ENCODE results near the gene RHOH. TPM values are rescaled to one million over a fixed set of nuclear protein-coding genes. Genes with fewer than 3 reads are reported as not detected.

Gene RHOH
- total RNA-seq, 1 experiment from 2014 or later, result not detected

- Histone ChIP-seq H3K9me3 (ENCODE audit: insufficient read depth, low read depth) (peaks cover 8% of the 10 kb centered on the region), H2AFZ (no peak overlapping the region), H3K27me3 (ENCODE audit: insufficient read depth, low read depth) (no peaks in the 10 kb centered on the region), H3K9me2 (ENCODE audit: insufficient read depth) (no peaks in the 10 kb centered on the region), H3K36me3 (ENCODE audit: low read depth) (0 out of 2 replicates have a peak, but pooled peaks cover 7% of the 10 kb centered on the region), H3K27ac (no peak overlapping the region), H3F3A (ENCODE audit: insufficient read depth, low read depth) (0 out of 2 replicates have a peak, but pooled peaks cover 4% of the 10 kb centered on the region), H3K4me3 (no peak overlapping the region), H4K20me1 (ENCODE audit: insufficient read depth) (no peaks in the 10 kb centered on the region), H3K4me1 (replicated peaks; ENCODE audit: insufficient read depth) (no peaks in the 10 kb centered on the region), H3K4me2 (no peak overlapping the region), H3K79me2 (ENCODE audit: low read depth) (no peaks in the 10 kb centered on the region)
- TF ChIP-seq EZH2 (IDR thresholded peaks at IDR 0.05; ENCODE audit: low read depth), result no peak
- TF ChIP-seq, protein P1, sequence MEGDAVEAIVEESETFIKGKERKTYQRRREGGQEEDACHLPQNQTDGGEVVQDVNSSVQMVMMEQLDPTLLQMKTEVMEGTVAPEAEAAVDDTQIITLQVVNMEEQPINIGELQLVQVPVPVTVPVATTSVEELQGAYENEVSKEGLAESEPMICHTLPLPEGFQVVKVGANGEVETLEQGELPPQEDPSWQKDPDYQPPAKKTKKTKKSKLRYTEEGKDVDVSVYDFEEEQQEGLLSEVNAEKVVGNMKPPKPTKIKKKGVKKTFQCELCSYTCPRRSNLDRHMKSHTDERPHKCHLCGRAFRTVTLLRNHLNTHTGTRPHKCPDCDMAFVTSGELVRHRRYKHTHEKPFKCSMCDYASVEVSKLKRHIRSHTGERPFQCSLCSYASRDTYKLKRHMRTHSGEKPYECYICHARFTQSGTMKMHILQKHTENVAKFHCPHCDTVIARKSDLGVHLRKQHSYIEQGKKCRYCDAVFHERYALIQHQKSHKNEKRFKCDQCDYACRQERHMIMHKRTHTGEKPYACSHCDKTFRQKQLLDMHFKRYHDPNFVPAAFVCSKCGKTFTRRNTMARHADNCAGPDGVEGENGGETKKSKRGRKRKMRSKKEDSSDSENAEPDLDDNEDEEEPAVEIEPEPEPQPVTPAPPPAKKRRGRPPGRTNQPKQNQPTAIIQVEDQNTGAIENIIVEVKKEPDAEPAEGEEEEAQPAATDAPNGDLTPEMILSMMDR (conservative IDR thresholded peaks at IDR 0.05), result no peak
- ChIA-PET CTCF (no interaction called here), POLR2A (ENCODE audit: unreplicated experiment) (no interaction called here)
- no peak for DNase-seq
- intact Hi-C loops (cut with micrococcal nuclease; ENCODE audit: unreplicated experiment), result loop anchor here (1.0 kb wide), 2 partner anchors 158 to 568 kb away; no protein-coding TSS in a partner anchor
- BruUV-seq (replicated peaks), result no TSS peak
Measured at GRCh38 chr4:40150932-40151331, 45.9 kb upstream of the RHOH start.

DNA sequence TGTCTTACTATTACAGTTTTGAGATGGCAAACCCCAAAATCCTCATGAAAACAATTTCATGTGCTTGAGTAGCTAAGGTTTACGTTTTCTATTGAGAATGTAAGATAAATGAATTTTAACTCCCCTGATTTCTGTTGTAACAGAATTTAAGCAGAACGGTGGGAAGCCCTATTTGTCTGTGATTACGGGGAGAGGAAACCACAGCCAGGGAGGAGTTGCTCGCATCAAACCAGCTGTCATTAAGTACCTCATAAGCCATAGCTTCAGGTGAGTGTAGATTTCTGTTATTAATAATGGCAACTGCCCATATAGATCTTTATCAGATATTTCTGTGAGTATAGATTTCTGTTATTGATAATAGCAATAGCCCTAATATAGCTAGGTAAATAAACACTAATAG lies 44.2 kb upstream of the RHOH start:
- Histone ChIP-seq H3K4me3 (no peak overlapping the region), H3K9me3 (ENCODE audit: insufficient read depth, low read depth) (peaks cover 8% of the 10 kb centered on the region; the same call in 1 of the 2 replicates), H3K4me1 (replicated peaks; ENCODE audit: insufficient read depth) (no peaks in the 10 kb centered on the region), H3K79me2 (ENCODE audit: low read depth) (no peaks in the 10 kb centered on the region), H3K27me3 (ENCODE audit: insufficient read depth, low read depth) (no peaks in the 10 kb centered on the region), H2AFZ (no peak overlapping the region), H3K9me2 (ENCODE audit: insufficient read depth) (no peaks in the 10 kb centered on the region), H3F3A (ENCODE audit: insufficient read depth, low read depth) (0 out of 2 replicates have a peak, but pooled peaks cover 4% of the 10 kb centered on the region), H3K4me2 (no peak overlapping the region), H3K27ac (no peak overlapping the region), H3K36me3 (ENCODE audit: low read depth) (0 out of 2 replicates have a peak, but pooled peaks cover 7% of the 10 kb centered on the region), H4K20me1 (ENCODE audit: insufficient read depth) (no peaks in the 10 kb centered on the region)
- no peak for DNase-seq
- ChIA-PET POLR2A (ENCODE audit: unreplicated experiment) (interaction anchor here (0.6 kb wide), 1 partner anchor 694 kb away, joined by 3 read pairs; the partner anchor contains the start of genes LIAS and RPL9), CTCF (no interaction called here)
- no TSS peak for BruUV-seq (replicated peaks)
- intact Hi-C loops (cut with micrococcal nuclease; ENCODE audit: unreplicated experiment), result no loop called here
- TF ChIP-seq, protein P1 (conservative IDR thresholded peaks at IDR 0.05), result no peak

GRCh38 chr4:40157436-40157835 lies 39.4 kb upstream of the RHOH start:
- Histone ChIP-seq H3K36me3 (ENCODE audit: low read depth) (no peaks in the 10 kb centered on the region), H4K20me1 (ENCODE audit: insufficient read depth) (no peaks in the 10 kb centered on the region), H3F3A (ENCODE audit: insufficient read depth, low read depth) (no peaks in the 10 kb centered on the region), H3K27me3 (ENCODE audit: insufficient read depth, low read depth) (no peaks in the 10 kb centered on the region), H3K79me2 (ENCODE audit: low read depth) (no peaks in the 10 kb centered on the region), H2AFZ (no peak overlapping the region), H3K4me2 (no peak overlapping the region), H3K9me3 (ENCODE audit: insufficient read depth, low read depth) (no peaks in the 10 kb centered on the region), H3K4me1 (replicated peaks; ENCODE audit: insufficient read depth) (no peaks in the 10 kb centered on the region), H3K4me3 (no peak overlapping the region), H3K9me2 (ENCODE audit: insufficient read depth) (no peaks in the 10 kb centered on the region), H3K27ac (no peak overlapping the region)
- CTCF ChIA-PET, result interaction anchor here (0.5 kb wide), 1 partner anchor 119 kb away, joined by 3 read pairs; no protein-coding TSS in a partner anchor
- no peak for DNase-seq
- intact Hi-C loops (cut with micrococcal nuclease; ENCODE audit: unreplicated experiment), result no loop called here
- no TSS peak for BruUV-seq (replicated peaks)
- POLR2A ChIA-PET (ENCODE audit: unreplicated experiment), result no interaction called here
- no peak for TF ChIP-seq EZH2 (IDR thresholded peaks at IDR 0.05; ENCODE audit: low read depth)
- TF ChIP-seq, protein P1 (conservative IDR thresholded peaks at IDR 0.05), result no peak

All from PC-9 (cell line).